Gastroesophageal sphincter (tissue), 4 donors: ENCODE measurements around the gene HAUS8. TPM values are rescaled to one million over a fixed set of nuclear protein-coding genes. Genes with fewer than 3 reads are reported as not detected.

Experiments used
- ATAC-seq: fragments of 150-250 bp; one replicate; pipeline ENCODE4 v1.9.1; 2016; ENCODE audit warnings: mild to moderate bottlenecking, moderate library complexity
- H3K27ac ChIP-seq, 4 donors: fragments of 200-600 bp; sonication (generic) in 3 of 4; 1 replicate in 3 of 4; 2 replicates in 1 of 4; pipeline ENCODE4 v1.5.1; 2016 to 2019
- H3K27me3 ChIP-seq: fragments of 200-600 bp; sonication (generic); one replicate; pipeline ENCODE4 v1.5.1; 2019
- H3K36me3 ChIP-seq, 2 donors: fragments of 200-600 bp; sonication (generic); one replicate each; pipeline ENCODE4 v1.5.1; 2019; ENCODE audit warnings: control low read depth in 1 of 2
- H3K4me1 ChIP-seq, 3 donors: fragments of 200-600 bp; sonication (generic); 1 replicate in 2 of 3; 2 replicates in 1 of 3; pipeline ENCODE4 v1.5.1; 2016 to 2019; ENCODE audit warnings: control low read depth in 2 of 3
- H3K4me3 ChIP-seq, 2 donors: fragments of 200-600 bp; sonication (generic); one replicate each; pipeline ENCODE4 v1.5.1; 2019; ENCODE audit warnings: mild to moderate bottlenecking in 1 of 2, moderate library complexity in 1 of 2
- H3K9me3 ChIP-seq, 3 donors: fragments of 200-600 bp; sonication (generic); one replicate each; pipeline ENCODE4 v1.5.1; 2017 to 2019; ENCODE audit warnings: control low read depth in 2 of 3
- EP300 ChIP-seq: sonication (generic); formaldehyde crosslinking; IDR thresholded peaks from one replicate; pipeline ENCODE4 v1.6.1; 2017; ENCODE audit warnings: antibody characterized with exemption, mild to moderate bottlenecking
- POLR2A ChIP-seq, 2 donors: fragments of 450-650 bp; IDR thresholded peaks; one replicate each; pipeline ENCODE4 v1.6.1; 2017; ENCODE audit warnings: antibody characterized with exemption in 2 of 2, mild to moderate bottlenecking in 2 of 2, moderate library complexity in 1 of 2
- POLR2AphosphoS5 ChIP-seq: sonication (generic); formaldehyde crosslinking; IDR thresholded peaks from one replicate; pipeline ENCODE4 v1.6.1; 2017; ENCODE audit warnings: antibody characterized with exemption
- WGBS, 2 donors: methylation state at CpG; one replicate each; pipeline ENCODE4 v1.1.5; 2018; ENCODE audit warnings: low coverage in 1 of 2; 5-methylcytosine and 5-hydroxymethylcytosine counted together
- total RNA-seq, 4 donors: library from RNA; depleted of rRNA; stranded (reverse); fragments of >200 nt; gene quantifications; one replicate each; pipeline ENCODE4 v1.1.0, GENCODE V29; 2016
- TF ChIP-seq, protein P1 (sequence below), 4 experiments: fragments of 200-600 bp in 2 of 4; fragments of 450-650 bp in 2 of 4; sonication (generic) in 1 of 4; IDR thresholded peaks; one replicate each; pipeline ENCODE4 v1.5.1; 2017 to 2019; ENCODE audit warnings: antibody characterized with exemption in 4 of 4, mild to moderate bottlenecking in 2 of 4, moderate library complexity in 2 of 4

Gene HAUS8
- total RNA-seq, 4 donors from 2014 or later = 3.2 to 6.4 (median 5.5) TPM

DNA sequence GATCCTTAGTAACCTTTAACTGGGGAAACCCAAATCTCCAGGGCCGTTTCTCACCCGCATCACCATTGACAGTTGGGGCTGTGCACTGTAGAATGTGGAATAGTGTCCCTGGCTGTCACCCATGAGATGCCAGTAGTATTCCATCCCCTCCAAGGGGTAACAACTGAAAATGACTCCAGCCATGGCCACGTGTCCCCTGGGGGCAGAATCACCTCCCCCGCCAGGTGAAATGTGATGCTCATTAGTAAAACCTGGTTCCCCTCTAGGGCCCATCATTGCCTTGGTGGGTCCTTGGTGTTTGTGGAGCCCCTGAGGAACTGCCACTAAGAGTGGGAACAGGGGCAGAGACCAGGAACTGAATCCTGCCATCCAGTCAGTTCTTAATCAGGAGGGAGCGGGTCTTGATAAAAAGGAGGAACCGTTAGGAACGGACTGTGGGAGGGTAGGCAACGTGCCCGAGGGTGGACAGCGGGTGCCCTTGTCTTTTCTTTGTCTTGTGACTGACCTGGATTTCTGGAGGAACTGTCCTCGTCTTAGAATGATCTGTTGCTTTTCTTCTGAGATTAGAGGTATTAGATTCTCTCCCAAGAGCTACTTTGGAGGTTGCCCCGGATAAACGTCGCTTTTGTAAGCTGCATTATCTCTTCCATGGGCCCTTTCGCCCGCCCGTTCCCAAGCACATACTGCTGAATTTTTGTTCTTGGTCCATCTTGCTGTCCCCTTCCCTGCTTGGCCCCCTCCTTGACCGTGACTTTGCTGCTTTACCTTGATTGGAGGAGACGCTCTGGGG, 3.9 kb upstream of the HAUS8 start:
- Histone ChIP-seq H3K27ac (peak overlapping the region; percentile 86 to 92 (median 88)), H3K9me3 (no peaks in the 10 kb centered on the region), H3K27me3 (no peaks in the 10 kb centered on the region), H3K4me1 (peaks cover 0 to 77% (median 51%) of the 10 kb centered on the region in 3 donors), H3K36me3 (no peaks in the 10 kb centered on the region), H3K4me3 (peak overlapping the region; percentile 25 to 45)
- WGBS, 2 donors = 36 to 51% methylated on average over 8 to 18 of the region's 19 CpGs
- no peak for ATAC-seq
- TF ChIP-seq POLR2A (IDR thresholded peaks at IDR 0.05) (no peak), POLR2AphosphoS5 (no peak), EP300 (no peak)
- TF ChIP-seq, protein P1, sequence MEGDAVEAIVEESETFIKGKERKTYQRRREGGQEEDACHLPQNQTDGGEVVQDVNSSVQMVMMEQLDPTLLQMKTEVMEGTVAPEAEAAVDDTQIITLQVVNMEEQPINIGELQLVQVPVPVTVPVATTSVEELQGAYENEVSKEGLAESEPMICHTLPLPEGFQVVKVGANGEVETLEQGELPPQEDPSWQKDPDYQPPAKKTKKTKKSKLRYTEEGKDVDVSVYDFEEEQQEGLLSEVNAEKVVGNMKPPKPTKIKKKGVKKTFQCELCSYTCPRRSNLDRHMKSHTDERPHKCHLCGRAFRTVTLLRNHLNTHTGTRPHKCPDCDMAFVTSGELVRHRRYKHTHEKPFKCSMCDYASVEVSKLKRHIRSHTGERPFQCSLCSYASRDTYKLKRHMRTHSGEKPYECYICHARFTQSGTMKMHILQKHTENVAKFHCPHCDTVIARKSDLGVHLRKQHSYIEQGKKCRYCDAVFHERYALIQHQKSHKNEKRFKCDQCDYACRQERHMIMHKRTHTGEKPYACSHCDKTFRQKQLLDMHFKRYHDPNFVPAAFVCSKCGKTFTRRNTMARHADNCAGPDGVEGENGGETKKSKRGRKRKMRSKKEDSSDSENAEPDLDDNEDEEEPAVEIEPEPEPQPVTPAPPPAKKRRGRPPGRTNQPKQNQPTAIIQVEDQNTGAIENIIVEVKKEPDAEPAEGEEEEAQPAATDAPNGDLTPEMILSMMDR (IDR thresholded peaks at IDR 0.05) = no peak

DNA sequence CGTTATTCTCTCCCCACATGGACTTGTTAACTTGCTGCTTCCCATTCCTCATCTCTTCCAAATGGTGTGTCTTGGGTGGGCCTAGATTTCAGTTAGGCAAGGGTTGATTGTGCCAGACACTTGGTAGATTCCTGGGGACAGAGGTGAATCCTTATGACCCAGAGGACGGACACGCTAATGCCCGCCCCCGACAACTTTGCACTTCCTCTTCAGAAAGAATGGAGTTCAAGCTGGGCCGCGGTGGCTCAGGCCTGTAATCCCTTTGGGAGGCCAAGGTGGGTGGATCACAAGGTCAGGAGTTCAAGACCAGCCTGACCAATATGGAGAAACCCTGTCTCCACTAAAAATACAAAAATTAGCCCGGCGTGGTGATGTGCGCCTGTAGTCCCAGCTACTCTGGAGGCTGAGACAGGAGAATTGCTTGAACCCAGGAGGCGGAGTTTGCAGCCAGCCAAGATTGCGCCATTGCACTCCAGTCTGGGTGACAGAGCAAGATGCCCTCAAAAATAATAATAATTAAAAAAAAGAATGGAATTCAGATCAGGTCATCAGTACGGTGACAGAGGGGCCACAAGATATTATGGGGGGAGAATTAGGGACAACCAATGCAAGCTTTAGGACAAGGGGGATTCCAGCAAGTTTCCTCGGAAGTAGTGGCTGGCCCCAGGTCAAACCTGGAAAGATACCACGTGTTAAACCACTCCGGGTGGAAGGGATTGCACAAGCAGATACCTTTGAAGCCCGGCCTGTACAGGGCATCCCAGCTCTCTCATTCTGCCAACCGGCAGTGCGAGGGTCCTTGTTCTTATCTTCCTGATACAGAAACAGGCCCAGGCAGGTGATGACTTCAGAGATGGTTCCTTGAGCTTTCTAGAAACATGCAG, 3.0 kb upstream of the HAUS8 start:
- H3K36me3 ChIP-seq = no peaks in the 10 kb centered on the region
- no peaks in the 10 kb centered on the region for H3K9me3 ChIP-seq
- no peak for ATAC-seq
- WGBS, 2 donors = 68 to 85% methylated on average over 7 to 14 of the region's 19 CpGs
- no peak overlapping the region for H3K4me3 ChIP-seq
- H3K27ac ChIP-seq = peak overlapping the region in 3 of 4 donors; percentile 86 to 92 (median 90)
- TF ChIP-seq POLR2A (IDR thresholded peaks at IDR 0.05) = no peak
- TF ChIP-seq EP300 = no peak
- TF ChIP-seq, protein P1 (IDR thresholded peaks at IDR 0.05) = no peak
- no peaks in the 10 kb centered on the region for H3K27me3 ChIP-seq
- peaks cover 0 to 86% (median 52%) of the 10 kb centered on the region in 3 donors for H3K4me1 ChIP-seq

DNA sequence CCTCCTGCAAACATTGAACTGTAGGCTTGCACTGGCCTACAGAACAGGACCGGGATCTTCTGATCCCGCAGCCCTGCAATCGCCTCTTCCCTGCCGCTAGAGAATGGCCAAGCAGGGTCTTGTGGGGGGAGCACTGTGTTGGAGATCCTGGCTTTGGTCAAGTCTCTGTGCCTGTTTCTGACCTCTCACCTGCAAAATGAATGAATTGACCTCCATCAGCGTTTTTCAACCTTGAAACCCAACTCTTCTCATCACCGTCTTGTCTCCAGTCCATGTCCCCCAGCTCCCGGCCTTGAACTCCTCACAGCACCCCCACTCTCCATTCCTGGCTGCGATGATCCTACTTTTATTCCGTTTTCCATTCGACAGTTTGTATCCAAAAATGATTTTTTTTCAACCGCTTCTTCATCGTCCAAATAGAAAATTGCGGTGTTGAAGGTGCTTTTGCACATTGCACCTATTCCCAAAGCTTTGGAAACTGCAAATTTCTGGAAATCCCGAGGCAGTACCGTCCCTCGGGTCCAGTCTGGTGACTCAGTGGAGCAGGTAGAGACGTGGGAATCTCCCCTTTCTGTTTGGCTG, 2.3 kb upstream of the HAUS8 start:
- H3K4me3 ChIP-seq = peak overlapping the region in 1 of 2 donors; percentile 86
- WGBS, 2 donors = 78 to 89% methylated on average over 12 to 13 of the region's 17 CpGs
- H3K27me3 ChIP-seq = no peaks in the 10 kb centered on the region
- H3K27ac ChIP-seq = peak overlapping the region in 3 of 4 donors; percentile 88 to 92 (median 88)
- no peaks in the 10 kb centered on the region for H3K9me3 ChIP-seq
- TF ChIP-seq, protein P1 (IDR thresholded peaks at IDR 0.05) = no peak
- TF ChIP-seq POLR2A (IDR thresholded peaks at IDR 0.05) = no peak
- TF ChIP-seq POLR2AphosphoS5 = no peak
- TF ChIP-seq EP300 = no peak
- no peak for ATAC-seq
- H3K4me1 ChIP-seq = peaks cover 0 to 84% (median 50%) of the 10 kb centered on the region in 3 donors
- H3K36me3 ChIP-seq = peaks cover 0 to 7% of the 10 kb centered on the region in 2 donors

DNA sequence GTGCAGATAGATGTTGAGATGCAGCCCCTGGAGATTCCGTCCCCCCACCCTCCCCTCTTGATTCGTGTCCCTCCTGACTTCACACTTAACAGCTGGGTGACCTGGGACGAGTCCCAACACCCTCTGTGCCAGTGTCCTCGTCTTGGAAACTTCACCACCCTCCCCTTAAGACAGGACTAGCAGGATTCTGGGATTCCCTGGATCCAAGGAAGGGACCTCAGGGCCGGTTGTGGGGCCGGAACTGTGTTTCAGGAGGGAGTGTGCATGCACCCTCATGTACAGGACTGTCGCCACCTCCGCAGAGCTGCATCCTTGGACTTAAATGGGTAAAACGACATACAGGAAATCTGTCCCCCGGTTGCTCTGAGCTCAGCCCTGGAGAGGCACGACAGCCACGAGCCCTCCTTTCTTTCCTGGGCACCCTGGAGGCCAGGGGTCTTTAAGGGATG, 1.3 kb upstream of the HAUS8 start:
- peaks cover 0 to 74% (median 40%) of the 10 kb centered on the region in 3 donors for H3K4me1 ChIP-seq
- peak overlapping the region; percentile 86 to 89 for H3K4me3 ChIP-seq
- H3K27ac ChIP-seq = peak overlapping the region; percentile 68 to 92 (median 88)
- no peak for TF ChIP-seq EP300
- TF ChIP-seq POLR2AphosphoS5 = no peak
- TF ChIP-seq POLR2A (IDR thresholded peaks at IDR 0.05) = no peak
- TF ChIP-seq, protein P1 (IDR thresholded peaks at IDR 0.05) = no peak
- H3K36me3 ChIP-seq = peaks cover 0 to 15% of the 10 kb centered on the region in 2 donors
- ATAC-seq = no peak
- H3K9me3 ChIP-seq = no peaks in the 10 kb centered on the region
- no CpG with 5 or more reads among the region's 12 CpGs for WGBS, 2 donors
- no peaks in the 10 kb centered on the region for H3K27me3 ChIP-seq
